HG03039 (cell line): Measurements from ENCODE around the gene IMPACT.
A peak's percentile ranks its signal among the peaks of the same experiment; 100 is the strongest.

ENCODE experiments used
- ATAC-seq: cut with Tn5 transposase; IDR thresholded peaks from one replicate; pipeline ENCODE4 v1.9.1; 2021; ENCODE audit warnings: mild to moderate bottlenecking, moderate library complexity; ENCODE audit not compliant: unreplicated experiment

The IMPACT gene

DNA sequence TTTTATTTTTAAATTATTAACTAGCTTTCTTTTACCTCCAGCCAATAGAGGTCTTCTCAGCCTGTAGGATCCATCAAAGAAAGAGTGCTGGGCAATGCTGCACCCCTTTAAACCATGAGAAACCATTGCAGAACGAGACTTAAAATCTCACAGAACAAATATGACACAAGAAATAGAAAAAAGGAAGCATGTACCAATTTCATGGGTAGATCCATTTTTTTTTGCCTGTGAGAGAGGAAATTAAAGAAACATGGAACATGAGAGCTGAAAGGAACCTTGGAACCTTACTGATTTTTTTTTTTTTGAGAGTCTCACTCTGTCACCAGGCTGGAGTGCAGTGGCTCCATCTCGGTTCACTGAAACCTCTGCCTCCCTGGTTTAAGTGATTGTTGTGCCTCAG, 47.9 kb downstream of the IMPACT start:
- ATAC-seq, result no peak

DNA sequence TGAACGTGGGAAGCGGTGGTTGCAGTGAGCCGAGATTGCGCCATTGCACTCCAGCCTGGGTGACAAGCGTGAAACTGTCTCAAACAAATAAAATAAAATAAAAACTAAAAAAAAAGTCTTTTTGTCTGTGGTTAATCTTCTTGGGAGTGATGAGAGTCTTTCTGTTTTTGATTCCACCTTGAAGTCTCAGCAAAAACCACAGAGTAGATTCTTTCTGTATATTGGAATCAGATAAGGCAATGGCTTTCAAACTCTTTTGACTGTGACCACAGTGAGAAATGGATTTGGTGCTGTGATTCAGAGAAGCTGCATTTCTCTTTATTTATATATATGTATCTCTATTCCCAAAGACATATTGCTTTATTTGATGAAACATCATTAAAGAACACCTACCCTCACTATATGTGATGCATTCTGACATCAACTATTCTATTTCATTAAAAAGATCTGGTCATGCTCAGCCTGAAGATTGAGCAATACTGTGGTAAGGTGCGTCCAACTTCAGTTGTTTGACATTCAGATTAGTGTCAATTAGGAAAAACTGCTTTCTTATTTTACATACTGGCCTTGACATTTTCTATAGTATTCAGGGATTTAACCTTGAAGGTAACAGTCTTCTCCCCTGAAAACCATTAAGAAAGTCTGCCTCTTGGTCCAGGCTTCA, 49.6 kb downstream of the IMPACT start:
- no peak for ATAC-seq

DNA sequence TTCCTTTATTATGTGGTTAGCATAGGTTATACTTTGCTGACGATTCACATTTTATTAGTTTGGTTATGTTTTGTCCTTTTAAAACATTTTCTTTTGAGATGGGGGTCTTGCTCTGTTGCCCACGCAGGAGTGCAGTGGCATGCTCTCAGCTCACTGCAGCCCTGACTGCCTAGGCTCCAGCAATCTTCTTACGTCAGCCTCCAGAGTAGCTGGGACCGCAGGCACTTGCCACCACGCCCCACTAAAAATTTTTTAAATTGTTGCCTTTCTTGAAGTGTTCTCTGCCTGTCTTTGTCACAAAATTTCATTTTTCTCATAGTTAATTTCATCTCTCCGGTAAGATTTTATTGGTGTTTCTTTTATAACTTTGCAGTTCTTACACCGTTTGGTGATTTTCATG, 52.9 kb downstream of the IMPACT start:
- ATAC-seq, result no peak

DNA sequence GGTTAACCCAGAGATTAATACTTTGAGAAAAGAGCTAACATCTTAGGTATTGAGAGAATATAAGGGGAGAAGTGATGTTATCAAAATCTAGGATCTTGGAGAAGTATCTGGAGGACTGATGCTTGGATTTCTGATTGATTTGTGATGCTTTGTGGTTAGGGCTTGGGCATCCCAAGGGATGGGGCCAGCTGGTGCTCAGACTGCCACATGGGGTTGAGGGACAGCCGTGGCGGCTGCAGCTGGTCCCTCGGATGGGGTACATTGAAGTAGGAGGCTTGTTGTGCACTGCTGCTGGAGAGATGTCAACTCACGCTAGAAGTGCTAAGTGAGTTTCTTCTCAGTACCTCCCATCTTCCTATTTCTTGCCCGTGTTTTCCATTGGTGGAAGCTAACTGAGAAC, 56.4 kb downstream of the IMPACT start:
- ATAC-seq, result no peak

DNA sequence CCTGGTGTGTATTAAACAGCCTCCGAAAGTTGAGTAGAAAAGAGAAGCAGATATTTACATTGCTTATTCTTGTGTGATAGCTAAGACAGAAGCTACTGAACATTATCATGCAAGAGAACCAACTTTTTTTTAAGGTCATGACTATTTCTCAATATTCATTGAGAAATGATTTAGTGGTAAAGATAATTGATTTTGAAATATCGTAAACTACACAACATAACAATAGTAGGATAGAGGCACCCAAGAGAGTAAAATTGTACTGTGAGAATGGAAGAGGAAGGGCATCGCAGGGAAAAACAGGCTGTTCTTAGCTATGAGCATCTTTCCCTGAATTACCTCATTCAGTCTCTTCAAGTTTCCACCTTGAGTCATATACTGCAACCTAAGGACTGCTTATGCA, 59.2 kb downstream of the IMPACT start:
- no peak for ATAC-seq

DNA sequence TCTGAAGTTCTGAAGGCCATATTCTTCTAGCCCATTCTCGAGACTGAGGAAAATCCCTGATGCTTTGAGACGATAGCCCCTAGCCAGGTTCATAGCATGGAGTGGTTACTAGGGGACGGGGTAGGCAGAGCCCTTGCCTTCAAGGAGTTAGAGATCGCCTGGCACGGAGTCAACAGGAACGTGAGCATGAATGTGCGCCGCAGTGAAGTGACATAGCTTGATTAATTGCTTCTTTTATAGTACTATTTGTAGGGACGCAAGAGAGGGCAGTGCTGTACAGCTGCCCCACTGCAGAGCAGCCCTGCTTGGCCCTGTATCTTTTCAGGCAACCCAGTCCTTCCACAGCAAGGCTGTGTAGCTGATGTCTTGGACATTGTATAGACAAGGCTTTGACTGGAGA, 60.2 kb downstream of the IMPACT start:
- ATAC-seq, result no peak

DNA sequence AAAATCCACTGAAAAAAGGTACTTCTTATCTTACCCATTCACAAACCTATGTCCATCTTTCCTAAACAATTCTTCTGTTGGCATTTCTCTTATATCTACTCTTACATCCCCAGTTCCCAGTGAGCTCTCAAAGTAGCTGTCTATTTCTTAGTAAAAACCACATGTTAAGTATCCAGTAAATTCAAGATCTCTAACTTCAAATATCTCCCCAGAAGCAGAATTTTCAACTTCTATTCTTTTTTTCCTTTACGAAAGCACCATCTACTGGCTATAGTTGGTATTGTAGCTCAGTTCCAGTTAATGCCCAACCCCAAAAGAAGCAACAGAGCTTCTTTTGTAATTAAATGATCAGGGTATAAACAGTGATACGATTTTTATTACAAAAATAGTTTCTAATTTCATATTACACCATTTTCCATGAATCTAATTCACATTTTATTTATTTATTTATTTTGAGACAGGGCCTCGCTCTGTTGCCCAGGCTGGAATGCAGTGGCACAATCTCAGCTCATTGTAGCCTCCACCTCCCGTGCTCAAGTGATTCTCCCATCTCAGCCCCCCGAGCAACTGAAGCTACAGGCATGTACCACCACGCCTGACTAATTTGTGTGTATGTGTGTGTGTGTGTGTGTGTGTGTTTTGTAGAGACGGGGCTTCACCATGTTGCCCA, 62.5 kb downstream of the IMPACT start:
- ATAC-seq, result no peak

DNA sequence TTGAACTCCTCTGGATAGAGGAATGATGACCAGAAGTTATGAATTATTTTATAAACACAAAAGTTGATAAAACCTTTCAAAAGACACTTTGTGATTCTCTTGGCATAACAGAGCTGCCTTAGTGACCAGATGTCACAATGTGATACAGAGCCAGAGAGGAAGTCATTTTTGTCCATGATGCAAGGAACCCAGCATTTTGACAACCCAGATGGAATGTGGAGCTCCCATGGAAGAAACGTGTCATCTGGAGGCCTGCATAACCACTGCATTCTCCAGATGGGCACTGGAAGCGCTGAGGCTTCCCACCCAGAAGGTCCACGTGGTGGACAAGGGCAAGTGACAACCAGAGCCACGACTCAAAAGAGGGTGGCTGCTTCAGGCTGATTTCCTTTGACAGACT, 64.1 kb downstream of the IMPACT start:
- ATAC-seq, result no peak

DNA sequence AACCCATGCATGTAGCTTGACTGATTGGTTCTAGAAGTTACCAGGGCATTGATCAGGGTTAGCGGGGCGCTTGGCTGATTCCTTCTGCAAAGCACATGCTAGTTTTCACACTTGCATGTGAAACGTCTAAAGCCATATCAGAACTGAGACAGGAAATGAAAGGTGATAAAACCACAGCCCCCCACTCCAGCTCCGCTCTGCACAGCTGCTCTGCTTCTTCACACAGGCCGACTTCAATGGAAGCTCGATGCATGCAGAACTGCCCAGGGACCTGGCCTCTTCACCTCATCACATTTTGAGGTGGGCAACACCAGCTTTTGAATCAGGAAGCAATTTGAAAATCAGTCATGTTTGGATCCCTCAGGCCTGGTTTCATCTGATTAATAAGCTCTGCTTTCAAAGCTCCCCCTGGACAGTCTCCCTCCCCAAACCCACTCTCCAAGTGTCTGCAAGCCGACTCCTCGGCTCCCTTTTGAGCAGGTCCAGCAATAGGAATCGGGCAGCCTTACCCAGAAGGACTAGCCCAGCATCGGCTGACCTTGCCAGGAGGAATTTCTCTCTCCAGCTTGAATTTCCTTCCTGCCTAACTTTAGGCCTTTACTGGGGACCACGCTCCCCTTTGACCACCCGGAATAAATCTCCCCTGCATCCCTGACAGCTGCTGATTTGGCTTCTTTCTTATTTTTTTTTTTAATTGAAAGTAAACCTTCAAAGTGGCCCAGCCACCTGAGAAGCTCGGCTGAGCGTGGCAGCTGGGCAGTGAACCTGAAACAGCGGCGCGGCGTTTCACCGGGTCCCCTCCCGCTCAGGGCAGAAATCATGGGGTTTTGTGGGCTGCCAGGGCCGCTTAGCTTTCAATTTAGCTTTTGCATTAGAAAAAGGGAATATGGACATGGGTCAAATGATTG, 65.7 kb downstream of the IMPACT start:
- ATAC-seq, result peak; percentile 52

DNA sequence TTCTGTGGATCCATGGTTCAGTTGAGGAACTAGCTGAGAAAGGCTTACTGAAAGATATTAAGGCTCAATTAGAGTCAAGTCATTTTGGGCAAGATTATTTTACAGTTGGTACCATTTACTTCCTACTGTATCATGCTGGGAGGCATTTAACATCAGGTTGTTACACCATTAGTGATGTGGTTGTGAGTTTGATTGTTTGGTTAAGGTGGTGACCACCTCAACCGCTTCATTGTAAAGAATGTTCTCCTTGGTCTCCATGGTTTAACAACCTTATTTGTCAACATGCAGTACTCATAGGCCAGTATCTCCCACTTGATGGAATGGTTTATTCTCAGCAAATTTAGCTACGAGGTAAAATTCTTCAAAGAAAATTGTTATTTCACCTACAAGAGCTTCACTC, 68.1 kb downstream of the IMPACT start:
- ATAC-seq, result no peak

DNA sequence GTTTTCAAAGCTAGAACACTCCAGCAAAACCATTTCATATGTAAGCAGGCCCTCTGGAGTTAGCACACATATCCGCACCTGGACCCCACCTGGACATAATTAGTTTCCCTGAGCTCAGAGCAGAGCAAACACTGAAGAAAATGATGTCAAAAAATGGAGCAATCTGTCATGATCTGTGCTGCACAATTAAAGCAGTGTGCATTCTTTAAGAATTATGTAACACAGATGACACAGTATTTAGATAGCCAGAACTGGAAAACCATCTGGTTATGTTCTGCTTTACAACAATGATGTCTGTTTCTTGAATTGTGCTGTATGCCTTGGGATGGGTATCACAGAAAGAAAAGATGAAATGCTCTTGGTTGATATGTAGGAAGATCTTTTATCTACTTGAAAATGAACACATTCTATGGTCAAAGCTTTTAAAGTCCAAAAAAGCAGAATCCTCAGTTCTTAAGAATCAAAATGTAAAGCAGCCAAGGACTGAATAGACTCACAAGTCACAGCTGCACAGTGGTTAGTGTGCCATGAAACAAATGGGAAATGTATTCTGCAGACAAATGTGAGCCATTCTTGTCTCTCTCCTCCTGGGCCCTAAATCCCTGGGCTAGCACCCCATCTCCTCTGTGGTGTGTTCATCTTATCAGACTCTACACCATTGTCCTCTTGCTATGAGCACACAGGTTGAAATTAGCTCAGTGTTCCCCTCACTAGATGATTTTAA, 70.7 kb downstream of the IMPACT start:
- ATAC-seq, result no peak

DNA sequence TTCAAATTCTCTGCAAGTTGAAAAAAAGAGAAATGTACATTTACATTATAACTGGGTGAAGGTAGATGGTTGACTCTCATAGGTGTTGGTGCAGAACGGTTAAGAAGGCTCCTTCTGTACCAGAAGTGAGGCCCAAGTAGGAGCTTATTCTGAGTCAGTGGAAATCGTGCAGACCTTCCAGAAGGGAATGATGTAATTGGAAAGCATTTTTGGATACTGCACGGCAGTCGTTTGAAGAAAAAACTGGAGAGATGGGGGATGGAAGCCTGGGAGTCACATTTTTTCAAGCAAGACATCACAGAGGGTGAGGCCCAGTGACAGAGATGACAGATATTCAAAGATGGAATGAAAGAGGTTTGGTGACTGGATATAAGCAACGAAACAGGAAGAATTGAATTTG, 73.3 kb downstream of the IMPACT start:
- ATAC-seq, result no peak

DNA sequence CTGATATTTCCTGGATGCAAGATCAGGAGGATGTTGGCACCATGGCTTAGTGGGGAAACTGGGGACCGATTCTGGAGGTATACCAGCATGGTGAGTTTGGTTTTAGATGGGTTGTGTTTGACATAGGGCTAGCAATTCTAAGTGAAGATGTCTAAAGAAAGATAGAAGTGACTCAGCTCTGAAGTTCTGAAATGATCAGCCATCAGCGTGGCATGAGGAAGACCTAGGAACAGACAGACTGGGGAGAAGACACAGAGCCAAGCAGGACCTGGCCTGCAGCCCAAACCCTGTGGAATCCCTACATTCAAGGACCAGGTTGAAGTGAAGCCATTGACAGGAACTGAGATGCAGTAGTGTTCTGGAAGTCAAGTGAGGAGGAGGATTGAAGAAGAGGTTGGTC, 73.7 kb downstream of the IMPACT start:
- no peak for ATAC-seq

DNA sequence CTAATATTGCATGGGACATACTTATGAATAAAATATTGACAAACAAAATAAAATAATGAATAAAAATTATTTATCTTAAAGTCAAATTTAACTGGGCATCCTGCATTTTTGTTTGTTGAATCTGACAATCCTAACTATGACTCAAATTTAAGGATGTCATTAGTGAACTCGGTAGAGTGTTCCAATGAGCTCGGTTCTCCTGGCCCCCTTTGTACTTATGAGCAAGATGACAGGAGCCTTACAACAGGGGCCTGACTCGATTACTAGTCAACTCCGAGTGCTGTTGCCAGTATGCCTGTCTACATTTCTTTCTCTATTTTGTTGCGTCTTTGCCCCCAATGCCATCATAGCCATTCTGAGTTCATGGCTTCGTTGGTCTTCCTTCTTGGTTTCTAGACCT, 74.3 kb downstream of the IMPACT start:
- no peak for ATAC-seq

DNA sequence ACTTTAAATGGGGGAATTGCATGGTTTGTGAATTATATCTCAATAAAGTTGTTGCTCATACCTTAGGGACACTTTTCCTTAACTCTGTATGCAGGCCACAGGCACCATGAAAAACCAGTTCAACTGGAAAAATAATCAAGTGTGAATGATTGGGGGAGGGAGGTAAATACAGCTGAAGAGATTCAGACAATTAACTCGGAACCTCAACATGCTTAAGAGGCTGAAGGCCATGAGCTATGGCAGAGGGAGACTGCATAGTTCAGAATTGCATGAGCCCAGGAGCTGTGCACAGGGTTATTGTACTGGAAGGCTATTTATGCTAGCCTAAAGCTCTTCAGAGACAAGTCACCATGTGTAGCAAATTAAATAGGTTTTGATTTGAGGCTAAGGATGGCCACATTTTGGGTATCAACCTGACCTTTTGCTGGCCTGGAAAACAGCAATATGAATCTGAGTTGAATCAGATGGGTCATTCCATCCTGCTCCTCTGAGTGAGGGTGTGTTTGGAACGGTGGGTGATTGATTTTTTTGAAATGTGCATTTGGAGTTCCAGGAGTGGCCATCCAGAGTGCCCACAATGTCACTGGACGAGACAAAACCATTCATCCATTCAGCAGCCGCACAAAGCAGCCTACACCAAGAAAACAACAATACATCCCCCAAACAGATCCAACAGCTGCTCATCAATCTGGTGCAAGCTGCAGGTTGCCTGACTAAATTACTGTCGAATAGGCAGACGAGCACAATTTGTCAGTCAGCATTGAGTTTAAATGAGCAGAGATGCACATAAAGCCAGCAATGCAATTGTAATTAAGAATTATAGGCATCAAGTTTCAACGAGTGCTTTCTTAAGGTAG, 76.4 kb downstream of the IMPACT start:
- no peak for ATAC-seq
